GM13976 (cell line): ENCODE data around the gene SPHK1.
A peak's percentile ranks its signal among the peaks of the same experiment; 100 is the strongest.

ENCODE experiments used
- DNase-seq: peaks from one replicate; pipeline ENCODE4 v3.0.0; 2012; ENCODE audit warnings: low spot score
- in situ Hi-C: fragments of 300-500 bp; cut with MboI; formaldehyde crosslinking; loops from one replicate; pipeline ENCODE4 v1.12.0; 2022; ENCODE audit warnings: low sequenced_read_pairs, mixed read lengths, inconsistent platforms; ENCODE audit not compliant: unreplicated experiment
- TF ChIP-seq, protein P1 (sequence below): IDR thresholded peaks from 2 replicates; pipeline ENCODE4 v1.5.1; 2012; ENCODE audit warnings: borderline replicate concordance, mild to moderate bottlenecking; ENCODE audit not compliant: insufficient read depth; ENCODE audit errors: extremely low read depth, missing control alignments, control extremely low read depth

Gene SPHK1

DNA sequence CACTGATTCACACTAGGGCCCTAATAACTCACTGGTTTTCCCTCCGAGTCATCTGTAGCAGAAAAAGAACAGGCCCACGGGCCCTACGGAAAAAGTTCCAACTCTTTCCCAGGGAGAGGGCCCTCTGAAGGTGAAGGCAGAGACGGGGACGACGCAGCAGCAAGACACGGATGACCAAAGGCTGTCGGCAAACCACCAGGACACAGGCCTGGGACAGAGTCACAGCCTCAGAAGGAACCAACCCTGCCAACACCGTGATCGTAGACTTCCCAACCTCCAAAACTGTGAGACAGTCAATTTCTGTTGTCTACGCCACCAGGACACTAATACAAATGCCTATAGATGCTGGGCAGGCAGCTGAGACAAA, 5.2 kb upstream of the SPHK1 start:
- in situ Hi-C loops, result no loop called here
- no peak for DNase-seq
- TF ChIP-seq, protein P1, sequence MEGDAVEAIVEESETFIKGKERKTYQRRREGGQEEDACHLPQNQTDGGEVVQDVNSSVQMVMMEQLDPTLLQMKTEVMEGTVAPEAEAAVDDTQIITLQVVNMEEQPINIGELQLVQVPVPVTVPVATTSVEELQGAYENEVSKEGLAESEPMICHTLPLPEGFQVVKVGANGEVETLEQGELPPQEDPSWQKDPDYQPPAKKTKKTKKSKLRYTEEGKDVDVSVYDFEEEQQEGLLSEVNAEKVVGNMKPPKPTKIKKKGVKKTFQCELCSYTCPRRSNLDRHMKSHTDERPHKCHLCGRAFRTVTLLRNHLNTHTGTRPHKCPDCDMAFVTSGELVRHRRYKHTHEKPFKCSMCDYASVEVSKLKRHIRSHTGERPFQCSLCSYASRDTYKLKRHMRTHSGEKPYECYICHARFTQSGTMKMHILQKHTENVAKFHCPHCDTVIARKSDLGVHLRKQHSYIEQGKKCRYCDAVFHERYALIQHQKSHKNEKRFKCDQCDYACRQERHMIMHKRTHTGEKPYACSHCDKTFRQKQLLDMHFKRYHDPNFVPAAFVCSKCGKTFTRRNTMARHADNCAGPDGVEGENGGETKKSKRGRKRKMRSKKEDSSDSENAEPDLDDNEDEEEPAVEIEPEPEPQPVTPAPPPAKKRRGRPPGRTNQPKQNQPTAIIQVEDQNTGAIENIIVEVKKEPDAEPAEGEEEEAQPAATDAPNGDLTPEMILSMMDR, result no peak

DNA sequence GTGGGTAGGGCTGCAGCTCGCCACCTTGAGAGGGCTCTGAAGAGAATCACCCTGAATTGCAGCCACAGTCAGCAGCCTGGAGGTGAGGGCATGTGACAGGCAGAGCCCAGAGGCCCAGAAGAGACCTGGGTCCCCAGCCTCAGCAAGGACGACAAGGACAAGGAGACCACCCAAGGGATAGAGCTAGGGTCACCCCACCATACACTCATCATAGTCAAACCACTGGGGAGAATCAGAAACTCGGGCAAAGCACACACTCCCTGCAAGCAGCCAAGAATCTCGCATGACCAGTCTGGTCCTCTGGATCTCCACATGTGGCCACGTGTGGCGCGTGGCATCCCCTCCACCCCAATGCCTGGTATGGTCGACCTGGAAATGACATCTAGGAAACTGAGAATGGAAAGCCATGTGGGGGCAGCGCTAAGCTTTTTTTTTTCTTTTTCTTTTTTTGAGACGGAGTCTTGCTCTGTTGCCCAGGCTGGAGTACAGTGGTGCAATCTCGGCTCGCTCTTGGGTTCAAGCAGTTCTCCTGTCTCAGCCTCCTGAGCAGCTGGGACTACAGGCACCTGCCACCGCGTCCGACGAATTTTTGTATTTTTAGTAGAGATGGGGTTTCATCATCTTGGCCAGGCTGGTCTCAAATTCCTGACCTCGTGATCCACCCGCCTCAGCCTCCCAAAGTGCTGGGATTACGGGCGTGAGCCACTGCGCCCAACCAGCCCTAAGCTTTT, 4.6 kb upstream of the SPHK1 start:
- in situ Hi-C loops, result no loop called here
- no peak for DNase-seq
- TF ChIP-seq, protein P1, result no peak

DNA sequence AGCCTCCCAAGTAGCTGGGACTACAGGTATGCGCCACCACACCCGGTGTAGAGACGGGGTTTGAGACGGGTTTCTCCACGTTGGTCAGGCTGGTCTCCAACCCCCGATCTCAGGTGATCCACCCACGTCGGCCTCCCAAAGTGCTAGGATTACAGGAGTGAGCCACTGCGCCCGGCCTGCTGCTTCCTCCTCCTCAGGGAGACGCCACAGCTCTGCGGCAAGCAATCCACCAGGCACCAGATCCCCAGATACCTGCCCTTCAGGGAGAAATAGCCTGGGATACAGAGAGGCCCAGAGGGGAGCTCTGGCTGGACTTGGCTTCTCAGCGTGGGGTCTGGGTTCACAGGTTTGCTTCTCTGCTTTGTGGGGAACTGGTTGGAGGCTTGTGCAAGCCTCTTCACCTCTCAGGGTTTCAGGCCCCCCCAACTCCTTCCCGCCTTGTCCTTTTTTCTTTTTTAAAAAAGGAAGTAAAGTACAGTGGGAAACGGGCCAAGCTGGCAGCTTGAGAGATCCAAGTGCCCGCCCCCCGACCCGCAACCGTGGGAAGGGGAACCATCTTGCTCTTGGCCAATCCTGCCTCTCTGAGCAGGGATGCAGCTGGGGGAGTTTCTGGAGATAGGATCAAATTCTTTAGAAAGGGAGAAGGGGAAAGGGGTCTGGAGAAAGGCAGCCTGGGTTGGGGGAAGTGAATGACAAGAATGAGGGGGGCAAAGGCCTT, 2.6 kb upstream of the SPHK1 start:
- in situ Hi-C loops, result no loop called here
- DNase-seq, result no peak
- TF ChIP-seq, protein P1, result no peak

DNA sequence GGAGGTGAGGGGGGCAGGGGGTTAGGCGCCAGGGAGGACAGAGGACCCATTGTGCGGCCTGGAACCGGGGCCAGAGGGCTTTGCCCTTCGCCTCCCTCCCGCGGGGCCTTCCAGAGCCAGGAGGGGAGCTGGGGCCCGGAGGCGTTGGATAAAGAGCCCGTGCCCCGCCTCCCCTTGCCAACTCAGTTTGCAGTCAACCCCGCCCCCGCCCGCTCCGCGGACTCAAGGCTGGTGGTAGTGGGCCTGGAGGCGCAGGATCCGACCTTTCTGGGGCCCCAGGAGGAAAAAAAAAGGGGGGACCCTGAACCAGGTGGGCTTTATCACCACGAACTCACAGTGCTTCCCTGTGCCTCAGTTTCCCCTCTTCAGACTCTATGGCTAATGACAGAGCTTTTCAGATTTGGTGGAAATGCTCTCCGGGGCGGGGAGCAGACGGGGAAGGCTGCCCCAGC, 2.0 kb upstream of the SPHK1 start:
- no peak for DNase-seq
- in situ Hi-C loops, result no loop called here
- TF ChIP-seq, protein P1, result no peak

DNA sequence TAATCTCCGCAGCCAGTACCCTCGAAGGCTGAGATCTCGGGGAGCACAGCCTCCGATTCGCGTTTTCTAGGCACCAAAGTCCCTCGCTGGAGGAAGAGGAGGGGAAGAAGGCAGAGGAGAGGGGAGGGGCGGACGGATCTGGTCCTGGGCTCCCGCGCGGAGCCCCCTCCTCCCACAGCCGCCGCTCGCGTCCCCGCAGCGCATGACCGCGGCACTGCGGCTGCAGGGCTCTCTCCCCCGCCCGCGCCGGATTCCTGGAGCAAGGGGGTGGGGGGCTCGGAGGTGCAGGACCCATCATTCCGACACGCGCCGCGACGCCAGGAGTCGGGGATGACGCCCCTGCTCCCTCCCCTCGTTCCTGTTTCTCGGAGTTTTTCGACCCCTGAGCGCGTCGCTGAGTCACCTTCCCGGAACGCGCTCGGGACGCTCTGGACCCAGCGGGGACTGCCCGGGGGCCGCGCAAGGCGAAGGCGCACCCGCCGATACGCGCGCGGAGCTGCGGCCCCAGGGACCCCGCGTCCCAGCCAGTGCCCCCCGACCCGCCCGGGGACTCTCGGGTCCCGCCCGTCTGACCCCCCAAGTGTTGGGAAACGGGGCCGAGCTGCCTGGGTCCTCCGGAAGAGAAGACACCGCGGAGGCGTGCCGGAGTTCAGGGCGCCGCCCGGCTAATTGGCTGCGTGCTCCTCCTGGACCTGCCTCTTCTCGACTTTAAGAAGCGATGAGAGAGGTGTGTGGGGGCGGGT, 1.4 kb upstream of the SPHK1 start:
- peak; percentile 88 for DNase-seq

More for the DNA sequence above, 1.4 kb upstream of the SPHK1 start:
- in situ Hi-C loops, result no loop called here
- TF ChIP-seq, protein P1, result no peak
